Immature natural killer cell (primary cell): Measurements from ENCODE around the gene ACOX2. TPM values are rescaled to one million over a fixed set of nuclear protein-coding genes. Genes with fewer than 3 reads are reported as not detected.
"Not testable (repeated sequence)": the region's sequence is repeated elsewhere in the genome, so short reads cannot be mapped to it uniquely, and the experiment has no call there.

Source experiments
- DNase-seq, 3 donors: peaks; one replicate each; pipeline ENCODE4 v3.0.0; 2022; ENCODE audit warnings: mixed read lengths in 1 of 3
- H3K27ac Mint-ChIP-seq, 6 donors: one replicate each; pipeline ENCODE4 v1.8.0; 2020; ENCODE audit warnings: mixed read lengths in 6 of 6, mild to moderate bottlenecking in 5 of 6, inconsistent platforms in 4 of 6, moderate library complexity in 3 of 6
- H3K27me3 Mint-ChIP-seq, 3 donors: one replicate each; pipeline ENCODE4 v1.8.0; 2020 to 2021; ENCODE audit warnings: low read depth in 3 of 3, mild to moderate bottlenecking in 3 of 3, mixed read lengths in 3 of 3, moderate library complexity in 3 of 3, inconsistent platforms in 1 of 3
- H3K36me3 Mint-ChIP-seq, 3 donors: one replicate each; pipeline ENCODE4 v1.8.0; 2020; ENCODE audit warnings: mixed read lengths in 3 of 3, inconsistent platforms in 2 of 3, mild to moderate bottlenecking in 2 of 3
- H3K4me1 Mint-ChIP-seq, 2 donors: one replicate each; pipeline ENCODE4 v1.8.0; 2020; ENCODE audit warnings: inconsistent platforms in 2 of 2, mild to moderate bottlenecking in 2 of 2, mixed read lengths in 2 of 2, moderate library complexity in 1 of 2
- H3K4me3 Mint-ChIP-seq, 5 donors: one replicate each; pipeline ENCODE4 v1.8.0; 2020; ENCODE audit warnings: mild to moderate bottlenecking in 5 of 5, mixed read lengths in 5 of 5, inconsistent platforms in 3 of 5, moderate library complexity in 3 of 5
- H3K9me3 Mint-ChIP-seq, 6 donors: one replicate each; pipeline ENCODE4 v1.8.0; 2020; ENCODE audit warnings: mild to moderate bottlenecking in 6 of 6, mixed read lengths in 6 of 6, inconsistent platforms in 4 of 6, moderate library complexity in 3 of 6
- polyA plus RNA-seq, 3 donors: library from polyadenylated mRNA; unstranded; fragments of 300-500 nt; fragmentation: Illumina TruSeq; gene quantifications; one replicate each; pipeline ENCODE4 v1.2.3, GENCODE V29; 2021

Gene ACOX2
- polyA plus RNA-seq, 3 donors from 2014 or later = not detected

GRCh38 chr3:58535531-58536500, 1.2 kb downstream of the ACOX2 start:
- Mint-ChIP-seq H3K9me3 (no peaks in the 10 kb centered on the region), H3K4me3 (no peak overlapping the region), H3K36me3 (no peaks in the 10 kb centered on the region), H3K4me1 (peaks cover 5 to 9% of the 10 kb centered on the region in 2 donors), H3K27me3 (peaks cover 0 to 8% (median 2%) of the 10 kb centered on the region in 3 donors), H3K27ac (peak overlapping the region in 1 of 6 donors; percentile 23)
- DNase-seq = no peak

GRCh38 chr3:58534592-58535494, 2.1 kb downstream of the ACOX2 start:
- no peak overlapping the region for H3K4me3 Mint-ChIP-seq
- no peak overlapping the region for H3K27ac Mint-ChIP-seq

GRCh38 chr3:58532794-58533220, 4.2 kb downstream of the ACOX2 start:
- no peaks in the 10 kb centered on the region for H3K9me3 Mint-ChIP-seq

More at GRCh38 chr3:58534592-58535494, 2.1 kb downstream of the ACOX2 start:
- DNase-seq = no peak
- Mint-ChIP-seq H3K9me3 (no peaks in the 10 kb centered on the region), H3K36me3 (no peaks in the 10 kb centered on the region), H3K4me1 (peaks cover 5 to 9% of the 10 kb centered on the region in 2 donors), H3K27me3 (peaks cover 2 to 8% (median 2%) of the 10 kb centered on the region in 3 donors)

DNA sequence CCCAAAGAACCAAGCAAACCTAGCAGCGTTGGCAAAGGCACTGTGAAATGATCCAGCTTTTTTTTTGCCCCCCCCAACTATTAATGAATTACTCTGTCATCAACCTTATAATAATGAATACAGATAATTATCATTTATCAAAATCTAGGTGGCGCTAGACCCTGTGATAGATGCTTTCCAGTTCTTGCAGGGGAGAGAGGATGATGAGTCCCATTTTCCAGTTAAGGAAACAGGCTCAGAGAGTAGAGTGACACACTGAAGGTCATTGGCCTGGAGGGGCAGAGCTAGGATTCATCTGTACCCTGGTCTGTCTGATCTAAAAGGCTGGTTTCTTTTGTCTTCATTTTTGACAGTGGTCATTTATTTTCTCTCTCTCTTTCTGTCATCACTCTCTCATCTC, 5.0 kb downstream of the ACOX2 start:
- Mint-ChIP-seq H3K4me1 (peaks cover 5 to 9% of the 10 kb centered on the region in 2 donors), H3K27me3 (peaks cover 2 to 5% (median 2%) of the 10 kb centered on the region in 3 donors)
- no peak for DNase-seq

More at GRCh38 chr3:58532794-58533220, 4.2 kb downstream of the ACOX2 start:
- Mint-ChIP-seq H3K4me3 (peak overlapping the region in 1 of 5 donors; percentile 11), H3K36me3 (no peaks in the 10 kb centered on the region), H3K4me1 (peaks cover 5 to 9% of the 10 kb centered on the region in 2 donors), H3K27ac (peak overlapping the region in 5 of 6 donors; percentile 12 to 80 (median 28)), H3K27me3 (peaks cover 2 to 8% (median 2%) of the 10 kb centered on the region in 3 donors)
- peak; percentile 72 to 76 (median 74) for DNase-seq

GRCh38 chr3:58531555-58531954, 5.4 kb downstream of the ACOX2 start:
- H3K27me3 Mint-ChIP-seq = peaks cover 2 to 5% (median 2%) of the 10 kb centered on the region in 3 donors
- H3K9me3 Mint-ChIP-seq = no peaks in the 10 kb centered on the region
- H3K27ac Mint-ChIP-seq = no peak overlapping the region
- H3K4me3 Mint-ChIP-seq = no peak overlapping the region
- H3K36me3 Mint-ChIP-seq = no peaks in the 10 kb centered on the region
- H3K4me1 Mint-ChIP-seq = peaks cover 5 to 9% of the 10 kb centered on the region in 2 donors
- DNase-seq = no peak

More for the DNA sequence above, 5.0 kb downstream of the ACOX2 start:
- peak overlapping the region in 1 of 6 donors; percentile 28 for H3K27ac Mint-ChIP-seq
- H3K9me3 Mint-ChIP-seq = no peaks in the 10 kb centered on the region
- no peaks in the 10 kb centered on the region for H3K36me3 Mint-ChIP-seq
- H3K4me3 Mint-ChIP-seq = no peak overlapping the region

- no peak overlapping the region for H3K4me3 Mint-ChIP-seq
These were observed 6.6 kb downstream of the ACOX2 start for GRCh38 chr3:58530354-58530865.

GRCh38 chr3:58529516-58530353, 7.3 kb downstream of the ACOX2 start:
- H3K27me3 Mint-ChIP-seq = peaks cover 2 to 5% (median 3%) of the 10 kb centered on the region in 3 donors
- no peak overlapping the region for H3K27ac Mint-ChIP-seq
- no peaks in the 10 kb centered on the region for H3K36me3 Mint-ChIP-seq
- no peak for DNase-seq
- H3K4me1 Mint-ChIP-seq = peaks cover 5 to 9% of the 10 kb centered on the region in 2 donors
- H3K9me3 Mint-ChIP-seq = no peaks in the 10 kb centered on the region
- H3K4me3 Mint-ChIP-seq = no peak overlapping the region

More at GRCh38 chr3:58530354-58530865, 6.6 kb downstream of the ACOX2 start:
- DNase-seq = no peak
- peaks cover 5 to 9% of the 10 kb centered on the region in 2 donors for H3K4me1 Mint-ChIP-seq
- no peaks in the 10 kb centered on the region for H3K9me3 Mint-ChIP-seq
- no peak overlapping the region for H3K27ac Mint-ChIP-seq
- no peaks in the 10 kb centered on the region for H3K36me3 Mint-ChIP-seq
- H3K27me3 Mint-ChIP-seq = peaks cover 2 to 5% (median 3%) of the 10 kb centered on the region in 3 donors

- H3K36me3 Mint-ChIP-seq = no peaks in the 10 kb centered on the region
- H3K4me1 Mint-ChIP-seq = peaks cover 5 to 9% of the 10 kb centered on the region in 2 donors
- peaks cover 2 to 5% (median 3%) of the 10 kb centered on the region in 3 donors for H3K27me3 Mint-ChIP-seq
- no peak overlapping the region for H3K4me3 Mint-ChIP-seq
- no peaks in the 10 kb centered on the region for H3K9me3 Mint-ChIP-seq
- no peak for DNase-seq
- H3K27ac Mint-ChIP-seq = peak overlapping the region in 1 of 6 donors; percentile 31
These were observed 8.4 kb downstream of the ACOX2 start for GRCh38 chr3:58528629-58529028.

DNA sequence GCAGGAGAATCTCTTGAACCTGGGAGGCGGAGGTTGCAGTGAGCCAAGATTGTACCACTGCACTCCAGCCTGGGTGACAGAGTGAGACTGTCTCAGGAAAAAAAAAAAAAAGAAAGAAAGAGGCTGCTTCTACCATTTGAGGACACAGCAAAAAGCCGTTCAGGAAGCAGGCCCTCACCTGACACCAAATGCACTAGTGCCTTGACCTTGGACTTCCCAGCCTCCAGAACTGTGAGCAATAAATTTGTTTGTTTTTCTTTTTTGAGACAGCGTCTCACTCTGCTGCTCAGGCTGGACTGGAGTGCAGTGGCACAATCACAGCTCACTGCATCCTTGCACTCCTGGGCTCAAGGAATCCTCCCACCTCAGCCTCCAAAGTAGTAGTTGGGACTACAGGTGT, 9.6 kb downstream of the ACOX2 start:
- not testable (repeated sequence) for H3K9me3 Mint-ChIP-seq, H3K27ac Mint-ChIP-seq, H3K4me1 Mint-ChIP-seq, H3K36me3 Mint-ChIP-seq, H3K4me3 Mint-ChIP-seq, H3K27me3 Mint-ChIP-seq, DNase-seq

DNA sequence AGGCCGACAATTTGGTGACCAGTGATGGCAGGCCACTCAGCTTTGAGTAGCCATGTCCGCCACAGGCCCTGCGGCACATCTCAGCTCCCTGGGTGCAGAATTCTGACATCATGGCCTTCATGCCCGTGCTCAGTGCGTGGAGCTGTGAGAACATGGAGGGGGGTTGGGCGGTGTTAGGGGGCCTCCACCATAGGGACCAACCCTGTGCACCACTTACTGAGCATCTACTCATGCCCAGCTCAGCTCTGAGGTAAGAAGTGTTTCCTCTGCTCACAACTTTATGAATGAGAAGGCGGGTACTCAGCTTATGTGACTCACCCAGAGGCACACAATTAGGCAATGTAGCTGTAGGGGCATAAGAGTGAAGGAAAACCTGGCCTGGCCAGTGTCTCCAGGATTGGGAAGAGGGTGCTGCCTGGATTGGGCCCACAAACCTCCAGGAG, 10.5 kb downstream of the ACOX2 start:
- H3K9me3 Mint-ChIP-seq = no peaks in the 10 kb centered on the region
- H3K36me3 Mint-ChIP-seq = no peaks in the 10 kb centered on the region
- no peak for DNase-seq
- no peak overlapping the region for H3K4me3 Mint-ChIP-seq
- peaks cover 0 to 2% (median 2%) of the 10 kb centered on the region in 3 donors for H3K27me3 Mint-ChIP-seq
- H3K27ac Mint-ChIP-seq = no peak overlapping the region
- no peaks in the 10 kb centered on the region for H3K4me1 Mint-ChIP-seq

DNA sequence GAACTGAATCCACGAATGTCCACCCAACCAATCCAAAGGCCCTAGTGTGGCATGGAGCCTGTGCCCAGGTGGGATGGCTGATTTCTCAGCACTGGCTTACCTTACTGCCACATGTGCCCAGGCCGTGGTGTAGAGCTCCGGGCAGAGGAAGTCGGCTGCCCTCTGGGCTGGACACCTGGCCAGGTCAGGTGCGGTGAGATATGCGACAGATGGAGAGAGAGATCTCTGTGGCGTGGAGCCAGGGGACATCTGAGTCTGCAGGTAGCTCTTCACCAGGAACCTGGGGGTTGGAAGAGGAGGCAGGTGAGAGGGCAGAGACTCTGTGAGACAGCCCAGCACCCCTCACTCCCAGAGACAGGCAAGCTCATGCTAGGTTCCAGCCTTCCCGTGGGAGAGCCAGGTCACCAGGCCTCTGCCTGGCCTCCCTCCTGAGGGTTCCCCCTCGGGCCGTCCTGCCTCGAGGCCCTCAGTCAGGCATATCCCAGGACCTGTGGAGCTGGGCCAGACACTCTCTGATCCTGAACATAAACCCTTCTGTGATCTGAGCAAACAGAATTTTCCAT, 12.6 kb downstream of the ACOX2 start:
- no peak overlapping the region for H3K4me3 Mint-ChIP-seq
- H3K27ac Mint-ChIP-seq = no peak overlapping the region
- H3K27me3 Mint-ChIP-seq = peaks cover 0 to 2% (median 2%) of the 10 kb centered on the region in 3 donors
- H3K36me3 Mint-ChIP-seq = no peaks in the 10 kb centered on the region
- DNase-seq = no peak
- no peaks in the 10 kb centered on the region for H3K9me3 Mint-ChIP-seq
- H3K4me1 Mint-ChIP-seq = no peaks in the 10 kb centered on the region

GRCh38 chr3:58522759-58523425, 14.1 kb downstream of the ACOX2 start:
- Mint-ChIP-seq H3K4me3 (no peak overlapping the region), H3K4me1 (no peaks in the 10 kb centered on the region), H3K27me3 (peaks cover 0 to 4% (median 2%) of the 10 kb centered on the region in 3 donors), H3K9me3 (no peaks in the 10 kb centered on the region), H3K27ac (no peak overlapping the region), H3K36me3 (no peaks in the 10 kb centered on the region)
- no peak for DNase-seq
